Right renal pelvis (tissue), 4 donors: ENCODE data around the gene PDZD2. TPM values are rescaled to one million over a fixed set of nuclear protein-coding genes. Genes with fewer than 3 reads are reported as not detected.
"Not testable (repeated sequence)": the region's sequence is repeated elsewhere in the genome, so short reads cannot be mapped to it uniquely, and the experiment has no call there.

Experiments used
- DNase-seq, 4 donors: peaks; one replicate each; pipeline ENCODE4 v3.0.0-alpha.2; 2013; ENCODE audit warnings: low read depth in 4 of 4, low spot score in 3 of 4, missing footprints in 1 of 4
- polyA plus RNA-seq, 4 donors: library from polyadenylated mRNA; unstranded; fragments of 120-200 nt; gene quantifications; one replicate each; pipeline ENCODE4 v1.2.1, GENCODE V29; 2013; ENCODE audit not compliant: insufficient read length in 4 of 4

The PDZD2 gene
- polyA plus RNA-seq, 4 donors, result 14.9 to 21.5 (median 19.9) TPM

- DNase-seq, result no peak
These were observed 383.7 kb downstream of the PDZD2 start for GRCh38 chr5:32022638-32023037.

- DNase-seq, result no peak
These were observed 384.9 kb downstream of the PDZD2 start for GRCh38 chr5:32023816-32024215.

GRCh38 chr5:32024751-32025150 is 385.8 kb downstream of the PDZD2 start:
- DNase-seq, result no peak

- DNase-seq, result no peak
These were observed 388.3 kb downstream of the PDZD2 start for GRCh38 chr5:32027093-32027716.

- DNase-seq, result peak in 2 of 4 donors; percentile 35 to 42
These were observed 389.0 kb downstream of the PDZD2 start for GRCh38 chr5:32027717-32028458.

GRCh38 chr5:32029261-32029660 is 390.3 kb downstream of the PDZD2 start:
- no peak for DNase-seq

GRCh38 chr5:32029781-32030180 is 390.9 kb downstream of the PDZD2 start:
- no peak for DNase-seq

GRCh38 chr5:32030222-32030621 is 391.3 kb downstream of the PDZD2 start:
- no peak for DNase-seq

- DNase-seq, result no peak
These were observed 391.8 kb downstream of the PDZD2 start for GRCh38 chr5:32030686-32031085.

- no peak for DNase-seq
These were observed 392.2 kb downstream of the PDZD2 start for GRCh38 chr5:32031089-32031488.

- no peak for DNase-seq
These were observed 399.6 kb downstream of the PDZD2 start for GRCh38 chr5:32038523-32038922.

GRCh38 chr5:32039133-32039532 is 400.2 kb downstream of the PDZD2 start:
- DNase-seq, result not testable (repeated sequence)

GRCh38 chr5:32039601-32040000 is 400.7 kb downstream of the PDZD2 start:
- DNase-seq, result not testable (repeated sequence)

- DNase-seq, result not testable (repeated sequence)
These were observed 401.3 kb downstream of the PDZD2 start for GRCh38 chr5:32040181-32040695.

GRCh38 chr5:32042551-32042961 is 403.6 kb downstream of the PDZD2 start:
- no peak for DNase-seq

- no peak for DNase-seq
These were observed 404.2 kb downstream of the PDZD2 start for GRCh38 chr5:32043105-32043504.

GRCh38 chr5:32044434-32044833 is 405.5 kb downstream of the PDZD2 start:
- no peak for DNase-seq

- DNase-seq, result no peak
These were observed 406.0 kb downstream of the PDZD2 start for GRCh38 chr5:32044939-32045338.

GRCh38 chr5:32047056-32047455 is 408.1 kb downstream of the PDZD2 start:
- DNase-seq, result no peak

- DNase-seq, result no peak
These were observed 412.9 kb downstream of the PDZD2 start for GRCh38 chr5:32051796-32052195.

- no peak for DNase-seq
These were observed 417.2 kb downstream of the PDZD2 start for GRCh38 chr5:32055891-32056866.
